Right renal pelvis (tissue), 4 donors: Measurements from ENCODE around the gene MBD3L4. TPM values are rescaled to one million over a fixed set of nuclear protein-coding genes. Genes with fewer than 3 reads are reported as not detected.
"Not testable (repeated sequence)": the region's sequence is repeated elsewhere in the genome, so short reads cannot be mapped to it uniquely, and the experiment has no call there.

Experiments used
- DNase-seq, 4 donors: peaks; one replicate each; pipeline ENCODE4 v3.0.0-alpha.2; 2013; ENCODE audit warnings: low read depth in 4 of 4, low spot score in 3 of 4, missing footprints in 1 of 4
- polyA plus RNA-seq, 4 donors: library from polyadenylated mRNA; unstranded; fragments of 120-200 nt; gene quantifications; one replicate each; pipeline ENCODE4 v1.2.1, GENCODE V29; 2013; ENCODE audit not compliant: insufficient read length in 4 of 4

MBD3L4 gene
- not detected for polyA plus RNA-seq

DNA sequence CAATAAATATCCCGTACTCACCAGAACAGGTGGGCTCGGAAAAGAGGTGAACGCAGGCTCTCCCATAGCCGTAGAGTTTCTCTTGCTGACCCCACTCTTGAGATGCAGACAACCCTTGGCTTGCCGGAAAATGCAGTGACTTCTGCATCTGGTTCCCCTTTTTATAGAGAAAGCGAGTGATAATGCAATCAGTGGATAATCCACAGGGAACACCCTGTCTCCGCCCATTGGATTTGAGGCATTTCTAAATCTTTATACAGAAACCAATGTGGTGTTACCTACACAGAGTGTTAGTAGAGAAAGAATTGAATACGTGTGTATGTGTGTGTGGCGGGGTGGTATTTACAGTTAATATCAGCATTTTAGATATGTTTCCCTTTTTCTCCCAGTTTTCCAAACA, at the start of gene MBD3L4:
Gene MBD3L4, minus strand, starts transcription at position 101 of the 400 bp plus-strand sequence. Its CDS starts 35 bp downstream, at position 66.
- DNase-seq: not testable (repeated sequence)

- DNase-seq: no peak
These were observed 49.0 kb upstream of the MBD3L4 start for GRCh38 chr19:7088999-7089398.

- no peak for DNase-seq
These were observed 43.3 kb upstream of the MBD3L4 start for GRCh38 chr19:7083076-7083956.

DNA sequence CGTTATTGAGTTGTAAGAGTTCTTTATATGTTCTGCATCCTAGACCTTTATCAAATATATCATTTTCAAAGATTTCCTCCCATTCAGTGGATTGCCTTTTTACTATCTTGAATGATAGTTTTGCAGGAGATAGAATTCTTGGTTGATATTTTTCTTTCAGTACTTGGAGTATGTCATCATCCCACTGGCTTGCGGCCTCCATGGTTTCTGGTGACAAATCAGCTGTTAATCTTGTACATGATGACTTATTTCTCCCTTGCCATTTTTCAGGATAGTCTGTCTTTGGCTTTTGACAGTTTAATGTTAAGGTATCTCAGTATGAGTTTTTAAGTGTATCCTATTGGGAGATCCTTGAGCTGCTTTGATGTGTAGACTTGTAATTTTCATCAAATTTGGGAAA, 38.0 kb upstream of the MBD3L4 start:
- no peak for DNase-seq

DNA sequence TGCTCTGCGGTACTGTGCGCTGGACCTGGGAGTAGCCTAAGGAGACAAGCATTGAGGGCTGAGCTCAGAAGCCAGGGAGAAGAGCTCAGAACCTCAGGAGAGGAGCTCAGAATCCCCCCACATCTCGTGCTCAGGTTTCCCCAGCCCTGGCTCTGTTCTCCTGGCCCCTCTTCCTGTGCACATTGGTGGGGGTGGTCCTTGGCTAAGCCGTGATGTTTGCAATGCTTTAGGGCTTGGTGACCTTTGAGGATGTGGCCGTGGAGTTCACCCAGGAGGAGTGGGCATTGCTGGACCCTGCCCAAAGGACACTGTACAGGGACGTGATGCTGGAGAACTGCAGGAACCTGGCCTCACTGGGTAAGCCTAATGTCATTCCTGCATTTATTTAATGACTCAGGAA, 36.2 kb upstream of the MBD3L4 start:
- DNase-seq: no peak

GRCh38 chr19:7074705-7075282, 34.8 kb upstream of the MBD3L4 start:
- no peak for DNase-seq

DNA sequence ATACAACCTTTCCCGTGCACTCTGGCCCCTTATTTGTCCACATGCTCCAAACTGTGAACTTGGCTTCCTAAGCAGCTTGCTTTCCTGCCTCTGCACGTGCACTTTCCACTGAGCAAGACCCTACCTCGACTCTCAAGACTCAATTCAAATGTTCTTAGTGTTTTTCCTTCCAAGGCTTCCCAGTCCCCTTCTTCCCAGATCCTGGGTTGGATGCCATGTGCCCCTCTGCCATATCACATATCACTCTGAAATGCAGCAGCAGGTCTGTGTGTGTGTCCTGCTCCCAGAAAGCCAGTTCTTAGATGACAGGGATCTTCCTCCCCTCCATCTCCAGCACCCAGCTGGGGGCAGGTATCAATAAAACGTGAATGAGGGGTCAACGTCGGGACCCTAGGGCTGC, 32.6 kb upstream of the MBD3L4 start:
- no peak for DNase-seq

- DNase-seq: no peak
These were observed 29.9 kb upstream of the MBD3L4 start for GRCh38 chr19:7069904-7070226.

GRCh38 chr19:7069042-7069903, 29.3 kb upstream of the MBD3L4 start, which contains the start of gene ZNF557:
Gene ZNF557 (plus strand): TSS chr19:7069703. CDS start chr19:7075075, 5,372 bp downstream.
- peak; percentile 91 to 93 (median 92) for DNase-seq

GRCh38 chr19:7068599-7068998, 28.6 kb upstream of the MBD3L4 start:
- DNase-seq: no peak

GRCh38 chr19:7067716-7068115, 27.7 kb upstream of the MBD3L4 start:
- DNase-seq: no peak

GRCh38 chr19:7067122-7067521, 27.1 kb upstream of the MBD3L4 start:
- DNase-seq: not testable (repeated sequence)

DNA sequence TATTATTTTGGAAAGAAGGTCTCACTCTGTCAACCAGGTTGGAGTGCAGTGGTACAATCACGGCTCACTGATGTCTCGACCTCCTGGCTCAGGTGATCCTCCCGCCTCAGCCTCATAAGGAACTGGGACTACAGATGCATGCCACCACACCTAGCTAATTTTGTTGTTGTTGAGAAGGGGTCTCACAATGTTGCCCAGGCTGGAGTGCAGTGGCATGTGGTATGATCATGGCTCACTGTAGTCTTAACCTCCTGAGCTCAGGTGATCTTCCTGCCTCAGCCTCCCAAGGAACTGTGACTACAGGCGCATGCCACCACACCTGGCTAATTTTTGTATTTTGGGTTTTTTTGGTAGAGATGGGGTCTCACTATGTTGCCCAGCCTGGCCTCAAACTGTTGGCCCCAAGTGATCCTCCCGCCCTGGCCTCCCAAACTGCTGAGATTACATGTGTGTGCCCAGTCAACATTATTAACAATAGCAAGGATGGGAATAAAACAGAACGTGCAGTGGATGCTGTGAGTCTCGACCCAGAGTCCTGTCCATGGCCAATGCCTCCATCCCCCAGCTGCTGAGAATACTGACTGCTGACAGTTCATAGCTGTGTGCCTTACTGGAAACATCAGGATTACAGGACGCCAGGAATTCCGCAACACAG, 23.9 kb upstream of the MBD3L4 start:
- no peak for DNase-seq

DNA sequence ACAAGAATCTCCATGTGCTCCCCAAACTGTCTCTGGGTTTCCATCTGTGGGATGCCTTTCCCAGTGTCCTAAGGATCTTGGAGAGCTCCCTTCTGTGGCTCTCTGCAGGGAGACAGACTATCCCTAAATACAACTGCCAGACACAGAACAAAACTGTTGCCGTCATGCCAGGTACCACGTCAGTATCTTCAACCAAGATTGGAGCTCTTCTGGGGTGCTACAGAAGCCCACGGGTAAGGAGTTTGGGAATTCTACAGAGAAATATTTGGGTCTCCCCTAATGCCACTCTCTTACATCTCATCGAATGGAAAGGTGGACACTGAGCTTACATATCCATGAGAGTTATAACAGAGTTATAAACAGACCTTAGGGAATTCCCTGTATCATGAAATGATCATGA, 23.4 kb upstream of the MBD3L4 start:
- DNase-seq: no peak

DNA sequence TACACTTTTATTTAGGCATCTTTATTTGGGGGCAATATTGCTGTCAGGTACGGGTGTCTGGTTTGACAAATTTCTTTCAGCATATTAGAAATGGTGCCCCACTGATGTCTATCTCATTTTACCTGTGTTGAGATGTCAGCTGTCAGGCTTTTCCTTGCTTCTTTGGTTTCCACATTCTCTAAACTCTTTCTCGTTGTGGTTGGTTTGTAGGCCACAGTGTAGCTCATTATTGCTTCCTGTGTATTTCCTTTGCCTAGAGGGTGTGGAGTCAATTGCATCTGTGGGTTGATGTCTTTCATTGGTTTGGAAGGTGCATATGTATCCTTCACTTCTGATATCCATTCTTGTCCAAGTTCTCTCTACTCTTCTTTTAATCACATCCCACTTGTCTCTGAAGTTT, 20.0 kb upstream of the MBD3L4 start:
- DNase-seq: not testable (repeated sequence)

DNA sequence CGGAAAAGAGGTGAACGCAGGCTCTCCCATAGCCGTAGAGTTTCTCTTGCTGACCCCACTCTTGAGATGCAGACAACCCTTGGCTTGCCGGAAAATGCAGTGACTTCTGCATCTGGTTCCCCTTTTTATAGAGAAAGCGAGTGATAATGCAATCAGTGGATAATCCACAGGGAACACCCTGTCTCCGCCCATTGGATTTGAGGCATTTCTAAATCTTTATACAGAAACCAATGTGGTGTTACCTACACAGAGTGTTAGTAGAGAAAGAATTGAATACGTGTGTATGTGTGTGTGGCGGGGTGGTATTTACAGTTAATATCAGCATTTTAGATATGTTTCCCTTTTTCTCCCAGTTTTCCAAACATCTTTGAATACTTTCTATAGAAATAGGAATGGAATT, 18.6 kb upstream of the MBD3L4 start, which contains the start of gene MBD3L3:
Gene MBD3L3, minus strand, starts transcription at position 101 of the 400 bp plus-strand sequence. Its CDS starts 71 bp downstream, at position 30.
- DNase-seq: not testable (repeated sequence)

DNA sequence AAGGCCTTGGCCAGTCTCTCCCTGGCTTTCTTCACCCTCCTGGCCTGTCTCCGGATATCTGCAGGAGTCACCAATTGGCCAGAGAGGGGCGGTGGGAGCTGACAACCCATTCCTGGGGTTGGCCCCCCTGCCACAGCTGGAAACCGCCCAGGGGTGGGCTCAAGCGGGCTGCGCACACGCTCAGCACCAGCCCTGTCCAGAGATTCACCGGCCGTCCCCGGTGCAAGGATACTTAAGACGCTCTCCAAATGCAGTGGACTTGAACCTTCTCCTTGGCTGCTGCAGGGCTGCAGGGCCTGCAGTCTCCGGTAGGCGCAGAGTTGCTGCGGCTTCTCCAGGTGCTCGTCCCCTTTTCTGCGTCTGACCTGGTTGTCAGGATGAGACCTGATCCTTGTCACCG, 16.4 kb upstream of the MBD3L4 start:
- DNase-seq: not testable (repeated sequence)

- DNase-seq: not testable (repeated sequence)
These were observed 15.7 kb upstream of the MBD3L4 start for GRCh38 chr19:7055679-7056078.

- not testable (repeated sequence) for DNase-seq
These were observed 14.8 kb upstream of the MBD3L4 start for GRCh38 chr19:7054635-7055368.

- DNase-seq: not testable (repeated sequence)
These were observed 12.9 kb upstream of the MBD3L4 start for GRCh38 chr19:7052896-7053295.
